ENCODE data around the gene DNAH12.
"Not testable (repeated sequence)": the region's sequence is repeated elsewhere in the genome, so short reads cannot be mapped to it uniquely, and the experiment has no call there.

Gene DNAH12

GRCh38 chr3:57354768-57355167 lies 189.4 kb downstream of the DNAH12 start:
- H3K9ac ChIP-seq (ENCODE audit: low read length), result no peak overlapping the region
- no peak overlapping the region for H3K4me3 ChIP-seq (ENCODE audit: low read length)
- TF ChIP-seq EZH2phosphoT487 (IDR thresholded peaks at IDR 0.05; ENCODE audit: low read depth) (no peak), CTCF (IDR thresholded peaks at IDR 0.05; ENCODE audit: low read depth, low read length) (no peak)
- no peaks in the 10 kb centered on the region for H3K4me1 ChIP-seq (ENCODE audit: low read length)
- no peaks in the 10 kb centered on the region for H4K20me1 ChIP-seq (ENCODE audit: insufficient read depth, low read length)
- H3K36me3 ChIP-seq (replicated peaks; ENCODE audit: low read depth, low read length), result no peaks in the 10 kb centered on the region
- no peak overlapping the region for H3K4me2 ChIP-seq (ENCODE audit: low read length)
- no peaks in the 10 kb centered on the region for H3K27me3 ChIP-seq (ENCODE audit: low read depth, low read length)
- H3K79me2 ChIP-seq (ENCODE audit: low read length), result no peaks in the 10 kb centered on the region
- no peak overlapping the region for H2AFZ ChIP-seq (ENCODE audit: low read depth, low read length)
- H3K27ac ChIP-seq (ENCODE audit: low read length), result no peak overlapping the region
- no peaks in the 10 kb centered on the region for H3K9me3 ChIP-seq (ENCODE audit: insufficient read depth, low read length)

- Histone ChIP-seq H3K4me2 (ENCODE audit: low read length) (no peak overlapping the region), H3K9ac (ENCODE audit: low read length) (no peak overlapping the region)
- TF ChIP-seq CTCF (IDR thresholded peaks at IDR 0.05; ENCODE audit: low read depth, low read length), result no peak
- TF ChIP-seq EZH2phosphoT487 (IDR thresholded peaks at IDR 0.05; ENCODE audit: low read depth), result no peak
Observed at GRCh38 chr3:57350271-57350670, 193.9 kb downstream of the DNAH12 start.

GRCh38 chr3:57339071-57339642 lies 205.0 kb downstream of the DNAH12 start:
- H3K9me3 ChIP-seq (ENCODE audit: insufficient read depth, low read length); H4K20me1 ChIP-seq (ENCODE audit: insufficient read depth, low read length); H3K9ac ChIP-seq (ENCODE audit: low read length); H3K4me1 ChIP-seq (ENCODE audit: low read length); H3K79me2 ChIP-seq (ENCODE audit: low read length); H3K27ac ChIP-seq (ENCODE audit: low read length); H3K4me2 ChIP-seq (ENCODE audit: low read length); H3K4me3 ChIP-seq (ENCODE audit: low read length); H2AFZ ChIP-seq (ENCODE audit: low read depth, low read length); H3K36me3 ChIP-seq (replicated peaks; ENCODE audit: low read depth, low read length): not testable (repeated sequence)
- H3K27me3 ChIP-seq (ENCODE audit: low read depth, low read length), result peaks cover 20% of the 10 kb centered on the region

More at GRCh38 chr3:57350271-57350670, 193.9 kb downstream of the DNAH12 start:
- no peak overlapping the region for H3K4me3 ChIP-seq (ENCODE audit: low read length)
- peaks cover 11% of the 10 kb centered on the region for H3K27me3 ChIP-seq (ENCODE audit: low read depth, low read length)
- H3K36me3 ChIP-seq (replicated peaks; ENCODE audit: low read depth, low read length), result no peaks in the 10 kb centered on the region
- no peak overlapping the region for H2AFZ ChIP-seq (ENCODE audit: low read depth, low read length)
- no peaks in the 10 kb centered on the region for H3K79me2 ChIP-seq (ENCODE audit: low read length)
- H3K27ac ChIP-seq (ENCODE audit: low read length), result no peak overlapping the region
- H3K4me1 ChIP-seq (ENCODE audit: low read length), result no peaks in the 10 kb centered on the region
- no peaks in the 10 kb centered on the region for H4K20me1 ChIP-seq (ENCODE audit: insufficient read depth, low read length)
- no peaks in the 10 kb centered on the region for H3K9me3 ChIP-seq (ENCODE audit: insufficient read depth, low read length)

GRCh38 chr3:57338272-57339070 lies 205.7 kb downstream of the DNAH12 start:
- not testable (repeated sequence) for H3K36me3 ChIP-seq (replicated peaks; ENCODE audit: low read depth, low read length); H4K20me1 ChIP-seq (ENCODE audit: insufficient read depth, low read length); H3K9me3 ChIP-seq (ENCODE audit: insufficient read depth, low read length)

GRCh38 chr3:57335283-57335938 lies 208.7 kb downstream of the DNAH12 start:
- Histone ChIP-seq H3K4me3 (ENCODE audit: low read length) (no peak overlapping the region), H3K27ac (ENCODE audit: low read length) (no peak overlapping the region), H3K36me3 (replicated peaks; ENCODE audit: low read depth, low read length) (no peaks in the 10 kb centered on the region), H3K27me3 (ENCODE audit: low read depth, low read length) (peaks cover 20% of the 10 kb centered on the region), H3K4me2 (ENCODE audit: low read length) (no peak overlapping the region), H3K9me3 (ENCODE audit: insufficient read depth, low read length) (no peaks in the 10 kb centered on the region), H3K9ac (ENCODE audit: low read length) (no peak overlapping the region), H4K20me1 (ENCODE audit: insufficient read depth, low read length) (no peaks in the 10 kb centered on the region), H3K79me2 (ENCODE audit: low read length) (no peaks in the 10 kb centered on the region), H2AFZ (ENCODE audit: low read depth, low read length) (0 out of 2 replicates have a peak overlapping the region, but pooled peaks have one; percentile 48), H3K4me1 (ENCODE audit: low read length) (no peaks in the 10 kb centered on the region)
- TF ChIP-seq CTCF (IDR thresholded peaks at IDR 0.05; ENCODE audit: low read depth, low read length), result no peak
- TF ChIP-seq EZH2phosphoT487 (IDR thresholded peaks at IDR 0.05; ENCODE audit: low read depth), result no peak

More at GRCh38 chr3:57338272-57339070, 205.7 kb downstream of the DNAH12 start:
- not testable (repeated sequence) for H3K4me2 ChIP-seq (ENCODE audit: low read length); H2AFZ ChIP-seq (ENCODE audit: low read depth, low read length); H3K27ac ChIP-seq (ENCODE audit: low read length); H3K9ac ChIP-seq (ENCODE audit: low read length); H3K4me1 ChIP-seq (ENCODE audit: low read length); H3K79me2 ChIP-seq (ENCODE audit: low read length); H3K4me3 ChIP-seq (ENCODE audit: low read length)
- peaks cover 23% of the 10 kb centered on the region for H3K27me3 ChIP-seq (ENCODE audit: low read depth, low read length)
